HEK293T (cell line): ENCODE measurements around the gene PPFIBP2.

Experiments used
- LEF1 ChIP-seq: fragments of 450-650 bp; IDR thresholded peaks from 2 replicates; pipeline ENCODE4 v1.6.1; 2017; ENCODE audit warnings: mild to moderate bottlenecking, borderline replicate concordance
- PKNOX1 ChIP-seq: fragments of 450-650 bp; IDR thresholded peaks from 2 replicates; pipeline ENCODE4 v1.6.1; 2016

- TF ChIP-seq LEF1 (no peak), PKNOX1 (no peak)
Measured at GRCh38 chr11:7668911-7669310, 155.1 kb downstream of the PPFIBP2 start.
